ENCODE measurements around the gene TOMM34.

- TF ChIP-seq POLR2A (IDR thresholded peaks at IDR 0.05) (no peak), CTCF (IDR thresholded peaks at IDR 0.05) (no peak), EP300 (IDR thresholded peaks at IDR 0.05) (no peak)
These were observed 7.5 kb downstream of the TOMM34 start for GRCh38 chr20:44952731-44953130.

Measured in upper lobe of left lung (tissue), 4 donors.